GM12872 (cell line): ENCODE data around the gene OSGIN1.

Experiments
- CTCF ChIP-seq: IDR thresholded peaks from 3 replicates; pipeline ENCODE4 v1.5.1; 2011; ENCODE audit warnings: low read depth, mild to moderate bottlenecking, low read length, moderate library complexity; ENCODE audit not compliant: insufficient read depth

The OSGIN1 gene

GRCh38 chr16:83959656-83960434 lies 6.8 kb downstream of the OSGIN1 start:
- no peak for TF ChIP-seq CTCF

GRCh38 chr16:83960521-83961249 lies 7.6 kb downstream of the OSGIN1 start:
- no peak for TF ChIP-seq CTCF

GRCh38 chr16:83961591-83961990 lies 8.6 kb downstream of the OSGIN1 start:
- TF ChIP-seq CTCF, result no peak

GRCh38 chr16:83963277-83964119 lies 10.5 kb downstream of the OSGIN1 start:
- no peak for TF ChIP-seq CTCF

- TF ChIP-seq CTCF, result no peak
These were observed 11.8 kb downstream of the OSGIN1 start for GRCh38 chr16:83964684-83965443.

- TF ChIP-seq CTCF, result no peak
These were observed 12.6 kb downstream of the OSGIN1 start for GRCh38 chr16:83965444-83966152.
